ENCODE measurements around the gene MT1E.
"Not testable (repeated sequence)": the region's sequence is repeated elsewhere in the genome, so short reads cannot be mapped to it uniquely, and the experiment has no call there.

Gene MT1E

DNA sequence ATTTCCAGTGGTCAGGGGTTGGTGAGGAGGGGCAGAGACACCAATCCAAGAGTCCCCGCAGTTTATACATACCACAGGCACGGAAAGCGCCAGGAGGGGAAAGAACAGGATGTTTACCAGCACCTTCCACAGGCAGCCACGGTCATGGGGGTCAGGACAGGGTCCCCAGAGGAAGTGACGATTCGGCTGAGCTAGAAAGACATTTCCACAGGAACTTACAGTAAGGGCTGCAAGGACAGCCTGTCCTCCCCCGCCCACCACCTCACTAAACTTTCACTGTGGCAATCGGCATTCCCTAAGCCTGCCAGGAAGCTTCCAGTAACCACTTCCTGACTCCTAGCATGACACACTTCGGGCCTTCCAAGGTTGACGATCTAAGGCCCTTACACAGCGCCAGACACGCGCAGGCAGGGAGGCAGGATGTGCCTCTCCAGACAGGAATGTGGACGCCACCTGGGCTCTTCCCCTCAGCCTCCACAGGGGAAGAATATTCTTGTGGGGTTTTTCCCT is 18.4 kb upstream of the MT1E start:
- DNase-seq (ENCODE audit: low read depth): peak; percentile 97

GRCh38 chr16:56607675-56608042 is 17.9 kb upstream of the MT1E start:
- DNase-seq (ENCODE audit: low read depth): no peak

DNA sequence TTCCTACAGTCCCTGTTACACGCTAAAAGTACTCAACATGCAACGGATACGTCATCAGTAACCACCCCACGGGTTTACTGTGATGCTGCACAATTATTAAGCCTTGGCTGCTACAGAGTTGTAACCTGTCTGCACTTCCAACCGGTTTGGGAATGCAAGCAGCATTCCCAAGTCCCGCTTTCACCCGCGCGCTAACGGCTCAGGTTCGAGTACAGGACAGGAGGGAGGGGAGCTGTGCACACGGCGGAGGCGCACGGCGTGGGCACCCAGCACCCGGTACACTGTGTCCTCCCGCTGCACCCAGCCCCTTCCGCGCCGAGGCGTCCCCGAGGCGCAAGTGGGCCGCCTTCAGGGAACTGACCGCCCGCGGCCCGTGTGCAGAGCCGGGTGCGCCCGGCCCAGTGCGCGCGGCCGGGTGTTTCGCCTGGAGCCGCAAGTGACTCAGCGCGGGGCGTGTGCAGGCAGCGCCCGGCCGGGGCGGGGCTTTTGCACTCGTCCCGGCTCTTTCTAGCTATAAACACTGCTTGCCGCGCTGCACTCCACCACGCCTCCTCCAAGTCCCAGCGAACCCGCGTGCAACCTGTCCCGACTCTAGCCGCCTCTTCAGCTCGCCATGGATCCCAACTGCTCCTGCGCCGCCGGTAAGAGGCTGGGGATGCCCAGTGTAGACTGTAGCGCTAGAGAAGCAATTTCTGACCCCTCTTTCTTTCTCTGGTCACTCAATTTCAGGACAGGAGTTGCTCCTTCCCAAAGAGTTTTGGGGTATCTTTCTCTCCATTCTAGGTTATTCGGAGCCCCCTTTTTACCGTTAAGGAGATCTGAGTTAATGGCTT is 17.3 kb upstream of the MT1E start, which contains the start of gene MT2A:
Gene MT2A, plus strand, starts transcription at position 542 of the 833 bp plus-strand sequence. Its CDS starts 72 bp downstream, at position 614.
- DNase-seq (ENCODE audit: low read depth): peak; percentile 93

GRCh38 chr16:56608876-56609462 is 16.6 kb upstream of the MT1E start:
- DNase-seq (ENCODE audit: low read depth): no peak

DNA sequence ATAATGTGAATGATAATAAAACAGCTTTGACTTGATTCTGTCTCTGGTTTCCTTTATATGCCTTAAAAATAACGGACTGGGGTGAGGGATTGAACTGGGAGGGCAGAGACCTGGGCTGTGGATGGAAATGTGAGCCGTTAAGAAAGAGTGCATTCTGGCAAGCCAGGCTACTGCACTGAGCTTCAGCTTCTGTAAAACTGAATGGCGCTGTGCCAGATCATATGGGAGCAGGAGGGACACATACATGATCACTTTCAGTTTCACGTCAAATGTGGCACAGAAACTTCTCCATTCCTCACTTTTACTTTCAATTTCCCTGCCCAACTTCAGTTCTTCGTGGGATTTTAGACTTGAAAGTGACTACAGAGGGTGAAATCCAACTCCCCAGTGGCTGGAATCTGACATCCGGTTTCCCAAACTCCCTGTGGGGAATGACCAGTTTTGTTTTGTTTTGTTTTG is 16.1 kb upstream of the MT1E start:
- peak; percentile 74 for DNase-seq (ENCODE audit: low read depth)

- no peak for DNase-seq (ENCODE audit: low read depth)
Measured at GRCh38 chr16:56610017-56610608, 15.5 kb upstream of the MT1E start.

DNA sequence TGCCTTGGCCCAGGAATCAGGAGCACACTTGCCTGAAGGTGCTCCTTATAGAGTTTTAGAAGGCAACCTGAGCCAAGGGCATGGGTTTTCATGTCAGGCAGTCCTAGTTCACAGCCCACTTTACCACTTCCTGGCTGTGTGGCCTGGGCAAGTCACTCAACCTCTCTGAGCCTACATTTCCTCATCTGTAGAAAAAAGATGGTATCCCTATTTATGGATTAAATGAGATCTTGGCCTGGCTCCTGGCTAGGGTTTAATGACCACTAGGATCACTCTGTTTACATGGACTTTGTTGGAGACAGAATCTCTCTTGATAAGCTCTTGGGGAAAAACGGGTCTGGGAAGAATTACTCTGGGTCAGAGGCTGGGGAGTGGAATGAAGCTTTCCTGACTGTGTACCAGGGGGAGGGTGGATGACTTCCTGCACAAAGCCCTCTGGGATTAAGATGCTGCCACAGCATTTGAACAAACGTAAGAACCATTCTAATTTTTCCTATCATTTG is 14.9 kb upstream of the MT1E start:
- no peak for DNase-seq (ENCODE audit: low read depth)

- no peak for DNase-seq (ENCODE audit: low read depth)
Measured at GRCh38 chr16:56611281-56611833, 14.2 kb upstream of the MT1E start.

GRCh38 chr16:56613706-56614105 is 11.9 kb upstream of the MT1E start:
- no peak for DNase-seq (ENCODE audit: low read depth)

GRCh38 chr16:56614549-56614991 is 11.0 kb upstream of the MT1E start:
- DNase-seq (ENCODE audit: low read depth): no peak

GRCh38 chr16:56615353-56615752 is 10.2 kb upstream of the MT1E start:
- DNase-seq (ENCODE audit: low read depth): no peak

GRCh38 chr16:56616608-56617211 is 8.9 kb upstream of the MT1E start:
- DNase-seq (ENCODE audit: low read depth): no peak

- DNase-seq (ENCODE audit: low read depth): no peak
Measured at GRCh38 chr16:56617212-56618085, 8.1 kb upstream of the MT1E start.

- DNase-seq (ENCODE audit: low read depth): no peak
Measured at GRCh38 chr16:56618138-56618537, 7.4 kb upstream of the MT1E start.

DNA sequence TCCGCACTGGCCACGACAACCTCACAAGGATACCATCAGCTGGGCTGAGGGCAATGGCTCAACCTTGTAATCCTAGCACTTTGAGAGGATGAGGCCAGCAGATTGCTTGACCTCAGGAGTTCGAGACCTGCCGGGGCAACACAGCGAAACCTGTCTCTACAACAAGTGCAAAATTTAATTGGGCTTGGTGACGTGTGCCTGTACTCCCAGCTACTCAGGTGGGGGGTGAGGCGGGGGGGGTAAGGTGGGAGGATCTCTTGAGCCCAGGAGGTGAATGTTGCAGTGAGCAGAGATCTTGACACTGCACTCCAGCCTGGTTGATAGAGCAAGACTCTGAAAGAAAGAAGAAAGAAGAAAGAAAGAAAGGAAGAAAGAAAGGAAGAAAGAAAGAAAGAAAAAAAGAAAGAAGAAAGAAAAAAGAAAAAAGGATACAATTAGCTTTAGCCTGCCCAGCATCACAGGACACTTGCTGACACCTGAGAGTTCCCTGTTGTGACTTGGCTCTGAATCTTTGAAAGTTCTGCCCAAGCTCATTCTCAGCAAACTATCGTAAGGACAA is 5.2 kb upstream of the MT1E start:
- no peak for DNase-seq (ENCODE audit: low read depth)

DNA sequence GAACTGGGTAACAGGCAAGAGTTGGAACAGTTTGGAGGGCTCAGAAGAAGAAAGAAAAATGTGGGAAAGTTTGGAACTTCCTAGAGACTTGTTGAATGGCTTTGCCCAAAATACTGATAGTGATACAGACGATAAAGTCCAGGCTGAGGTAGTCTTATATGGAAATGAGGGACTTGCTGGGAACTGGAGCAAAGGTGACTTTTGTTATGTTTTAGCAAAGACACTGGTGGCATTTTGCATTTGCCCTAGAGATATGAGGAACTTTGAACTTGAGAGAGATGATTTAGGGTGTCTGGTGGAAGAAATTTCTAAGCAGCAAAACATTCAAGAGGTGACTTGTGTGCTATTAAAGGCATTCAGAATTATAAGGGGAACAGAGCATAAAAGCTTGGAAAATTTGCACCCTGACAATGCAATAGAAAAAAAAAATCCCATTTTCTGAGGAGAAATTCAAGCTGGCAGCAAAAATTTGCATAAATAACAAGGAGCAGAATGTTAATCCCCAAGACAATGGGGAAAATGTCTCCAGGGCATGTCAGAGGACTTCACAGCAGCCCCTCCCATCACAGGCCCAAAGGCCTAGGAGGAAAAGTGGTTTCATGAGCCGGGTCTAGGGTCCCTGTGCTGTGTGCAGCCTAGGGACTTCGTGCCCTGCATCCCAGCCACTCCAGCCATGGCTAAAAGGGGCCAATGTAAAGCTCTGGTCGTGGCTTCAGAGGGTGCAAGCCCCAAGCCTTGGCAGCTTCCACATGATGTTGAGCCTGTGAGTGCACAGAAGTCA is 3.7 kb upstream of the MT1E start:
- DNase-seq (ENCODE audit: low read depth): not testable (repeated sequence)

GRCh38 chr16:56623184-56623583 is 2.4 kb upstream of the MT1E start:
- not testable (repeated sequence) for DNase-seq (ENCODE audit: low read depth)

- no peak for DNase-seq (ENCODE audit: low read depth)
Measured at GRCh38 chr16:56623637-56624036, 1.9 kb upstream of the MT1E start.

- DNase-seq (ENCODE audit: low read depth): no peak
Measured at GRCh38 chr16:56625943-56626654, 518 bp downstream of the MT1E start.
